Uterus (tissue), 4 donors: ENCODE data around the gene NUDCD2. TPM values are rescaled to one million over a fixed set of nuclear protein-coding genes. Genes with fewer than 3 reads are reported as not detected.

Experiments
- DNase-seq, 2 donors: peaks; one replicate each; pipeline ENCODE4 v3.0.0-alpha.2; 2019 to 2020
- H3K27ac ChIP-seq, 2 donors: fragments of 200-600 bp; sonication (generic); 1 replicate in 1 of 2; 2 replicates in 1 of 2; pipeline ENCODE4 v1.5.1; 2016 to 2018
- H3K27me3 ChIP-seq, 2 donors: fragments of 200-600 bp; sonication (generic); one replicate each; pipeline ENCODE4 v1.5.1; 2018 to 2019; ENCODE audit warnings: control low read depth in 1 of 2
- H3K36me3 ChIP-seq, 2 donors: fragments of 200-600 bp; sonication (generic); one replicate each; pipeline ENCODE4 v1.5.1; 2019; ENCODE audit warnings: control low read depth in 1 of 2
- H3K4me1 ChIP-seq, 2 donors: fragments of 200-600 bp; sonication (generic); one replicate each; pipeline ENCODE4 v1.5.1; 2018 to 2019; ENCODE audit warnings: control low read depth in 1 of 2
- H3K4me3 ChIP-seq, 2 donors: fragments of 200-600 bp; sonication (generic); 1 replicate in 1 of 2; 2 replicates in 1 of 2; pipeline ENCODE4 v1.5.1; 2018 to 2019; ENCODE audit warnings: mild to moderate bottlenecking in 1 of 2
- H3K9me3 ChIP-seq, 2 donors: fragments of 200-600 bp; sonication (generic); one replicate each; pipeline ENCODE4 v1.5.1; 2019; ENCODE audit warnings: control low read depth in 1 of 2
- CTCF ChIP-seq, 4 experiments: fragments of 200-600 bp in 2 of 4; fragments of 450-650 bp in 2 of 4; sonication (generic) in 2 of 4; IDR thresholded peaks; one replicate each; pipeline ENCODE4 v1.5.1; 2016 to 2019; ENCODE audit warnings: antibody characterized with exemption in 4 of 4, mild to moderate bottlenecking in 2 of 4, moderate library complexity in 1 of 4
- POLR2A ChIP-seq, 2 donors: fragments of 450-650 bp; IDR thresholded peaks; one replicate each; pipeline ENCODE4 v1.6.1; 2016; ENCODE audit warnings: antibody characterized with exemption in 2 of 2, mild to moderate bottlenecking in 1 of 2, moderate library complexity in 1 of 2
- intact Hi-C: fragments of 100-400 bp; cut with DNase I; formaldehyde crosslinking; loops from one replicate; pipeline ENCODE4 v1.15.1; 2023; ENCODE audit warnings: low total_unique reads
- total RNA-seq, 4 donors: library from RNA; depleted of rRNA in 3 of 4; stranded (reverse); fragments of >200 nt in 3 of 4; gene quantifications; one replicate each; pipeline versions ENCODE4 v1.1.0 to v1.2.4, GENCODE V29; 2014 to 2023
- donor health status: DM: yes; HTN: yes; CAD: no.

NUDCD2 gene
- total RNA-seq, 4 donors from 2014 or later: 7.6 to 24.8 (median 9.8) TPM

DNA sequence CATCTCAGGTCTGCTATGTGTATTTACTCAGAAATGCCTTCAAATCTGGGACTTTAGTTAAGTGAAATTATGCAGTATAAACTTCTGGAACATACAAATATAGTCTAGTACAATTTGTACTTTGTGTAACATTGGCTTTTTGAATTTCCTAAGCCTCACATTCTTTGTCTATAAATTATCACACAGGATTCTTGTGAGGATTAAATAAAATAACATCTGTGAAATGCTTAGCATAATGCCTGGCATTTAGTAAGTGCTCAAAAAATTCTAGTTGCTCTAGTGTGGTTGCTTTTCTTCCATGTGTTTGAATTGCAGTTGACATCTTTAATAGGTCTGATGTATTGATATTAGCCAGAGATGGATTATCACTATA lies 3.1 kb upstream of the NUDCD2 start:
- DNase-seq: no peak
- Histone ChIP-seq H3K36me3 (no peaks in the 10 kb centered on the region), H3K4me1 (peaks cover 7 to 9% of the 10 kb centered on the region in 2 donors), H3K27ac (no peak overlapping the region), H3K27me3 (no peaks in the 10 kb centered on the region), H3K9me3 (no peaks in the 10 kb centered on the region), H3K4me3 (no peak overlapping the region)
- intact Hi-C loops: no loop called here
- no peak for TF ChIP-seq CTCF (IDR thresholded peaks at IDR 0.05)
- TF ChIP-seq POLR2A (IDR thresholded peaks at IDR 0.05): no peak

- Histone ChIP-seq H3K27me3 (no peaks in the 10 kb centered on the region), H3K9me3 (no peaks in the 10 kb centered on the region), H3K4me1 (peaks cover 7 to 9% of the 10 kb centered on the region in 2 donors), H3K36me3 (no peaks in the 10 kb centered on the region), H3K4me3 (peak within 1 kb of the TSS; percentile 68 to 92), H3K27ac (peak within 1 kb of the TSS; percentile 97 to 98)
- DNase-seq: no peak
- TF ChIP-seq CTCF (IDR thresholded peaks at IDR 0.05): no peak
- no peak for TF ChIP-seq POLR2A (IDR thresholded peaks at IDR 0.05)
- intact Hi-C loops: no loop called here
Measured at GRCh38 chr5:163460562-163461171, 765 bp upstream of the NUDCD2 start, which contains the start of gene HMMR. Gene HMMR (plus strand): TSS chr5:163460632. CDS start chr5:163460693, 61 bp downstream.

- intact Hi-C loops: no loop called here
- Histone ChIP-seq H3K36me3 (no peaks in the 10 kb centered on the region), H3K4me3 (peak overlapping the region; percentile 68 to 92), H3K27me3 (no peaks in the 10 kb centered on the region), H3K27ac (peak overlapping the region; percentile 97 to 98), H3K4me1 (peaks cover 7 to 9% of the 10 kb centered on the region in 2 donors), H3K9me3 (no peaks in the 10 kb centered on the region)
- DNase-seq: no peak
- TF ChIP-seq POLR2A (IDR thresholded peaks at IDR 0.05) (no peak), CTCF (IDR thresholded peaks at IDR 0.05) (no peak)
Measured at GRCh38 chr5:163459462-163459818, 462 bp downstream of the NUDCD2 start.

DNA sequence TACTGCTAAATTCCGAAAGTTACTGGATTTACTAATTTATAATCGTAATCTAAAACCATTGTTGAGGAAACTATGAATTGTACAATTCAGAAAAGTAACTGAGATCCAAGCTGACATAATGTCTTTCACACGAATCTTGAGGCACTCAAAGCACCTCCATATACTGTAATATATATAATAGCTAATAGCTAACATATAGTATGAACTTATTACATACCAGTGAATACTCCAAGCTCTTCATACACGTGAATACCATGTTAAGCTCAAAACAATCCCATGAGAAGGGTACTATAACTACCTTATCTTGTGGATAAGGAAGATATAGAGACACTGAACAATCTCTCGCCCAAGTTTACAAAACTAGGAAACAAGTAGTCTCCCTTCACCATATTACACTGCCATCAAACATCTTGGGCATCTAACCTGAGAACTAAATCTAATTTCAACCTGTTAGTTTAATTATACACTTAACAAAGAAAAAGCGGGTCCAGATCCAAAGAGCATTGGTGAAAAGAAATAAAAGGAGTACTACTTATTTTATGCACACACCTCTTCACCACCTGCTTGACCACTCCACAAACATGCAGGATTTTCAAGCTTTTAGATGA lies 1.0 kb downstream of the NUDCD2 start:
- no peaks in the 10 kb centered on the region for H3K36me3 ChIP-seq
- DNase-seq: no peak
- TF ChIP-seq CTCF (IDR thresholded peaks at IDR 0.05) (no peak), POLR2A (IDR thresholded peaks at IDR 0.05) (no peak)
- peak overlapping the region; percentile 97 to 98 for H3K27ac ChIP-seq
- no peaks in the 10 kb centered on the region for H3K9me3 ChIP-seq
- H3K4me1 ChIP-seq: peaks cover 7 to 9% of the 10 kb centered on the region in 2 donors
- intact Hi-C loops: no loop called here
- peak overlapping the region; percentile 68 to 92 for H3K4me3 ChIP-seq
- H3K27me3 ChIP-seq: no peaks in the 10 kb centered on the region

DNA sequence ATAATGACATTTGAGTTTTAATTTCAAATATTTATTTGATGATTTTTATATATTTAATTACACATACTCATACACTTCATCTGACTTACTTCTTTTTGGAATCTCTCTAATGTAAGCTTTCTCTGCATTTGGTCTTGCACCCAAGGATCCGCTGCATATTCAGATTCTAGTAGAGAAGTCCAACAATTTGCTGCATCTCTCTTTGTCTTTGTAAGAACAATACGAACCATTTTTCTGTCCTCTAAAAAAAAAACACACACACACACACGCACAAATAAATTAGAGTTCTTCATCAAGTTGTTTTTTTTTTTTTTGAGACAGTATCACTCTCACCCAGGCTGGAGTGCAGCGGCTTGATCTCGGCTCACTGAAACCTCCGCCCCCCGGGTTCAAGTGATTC lies 3.1 kb downstream of the NUDCD2 start:
- Histone ChIP-seq H3K4me3 (no peak overlapping the region), H3K27me3 (no peaks in the 10 kb centered on the region), H3K27ac (no peak overlapping the region), H3K36me3 (no peaks in the 10 kb centered on the region), H3K4me1 (peaks cover 7 to 9% of the 10 kb centered on the region in 2 donors), H3K9me3 (no peaks in the 10 kb centered on the region)
- intact Hi-C loops: no loop called here
- no peak for DNase-seq
- TF ChIP-seq POLR2A (IDR thresholded peaks at IDR 0.05) (no peak), CTCF (IDR thresholded peaks at IDR 0.05) (no peak)
